CMK (cell line): Measurements from ENCODE around the gene CIRBP.
"Not testable (repeated sequence)": the region's sequence is repeated elsewhere in the genome, so short reads cannot be mapped to it uniquely, and the experiment has no call there.

ENCODE experiments used
- DNase-seq: peaks from one replicate; pipeline ENCODE4 v3.0.0-alpha.2; 2010; ENCODE audit warnings: low read depth

The CIRBP gene

GRCh38 chr19:1291761-1292418, 22.8 kb downstream of the CIRBP start:
- no peak for DNase-seq

- no peak for DNase-seq
Measured at GRCh38 chr19:1292419-1293151, 23.5 kb downstream of the CIRBP start.

- DNase-seq, result no peak
Measured at GRCh38 chr19:1293782-1294604, 24.9 kb downstream of the CIRBP start.

GRCh38 chr19:1294688-1295087, 25.6 kb downstream of the CIRBP start:
- DNase-seq, result no peak

GRCh38 chr19:1295169-1296012, 26.3 kb downstream of the CIRBP start:
- no peak for DNase-seq

GRCh38 chr19:1296078-1296477, 26.9 kb downstream of the CIRBP start:
- no peak for DNase-seq

GRCh38 chr19:1296575-1297271, 27.6 kb downstream of the CIRBP start:
- DNase-seq, result no peak

- DNase-seq, result no peak
Measured at GRCh38 chr19:1298235-1298634, 29.1 kb downstream of the CIRBP start.

- DNase-seq, result no peak
Measured at GRCh38 chr19:1299801-1300200, 30.7 kb downstream of the CIRBP start.

- DNase-seq, result no peak
Measured at GRCh38 chr19:1300744-1301490, 31.8 kb downstream of the CIRBP start.

GRCh38 chr19:1302533-1303239, 33.6 kb downstream of the CIRBP start:
- DNase-seq, result no peak

GRCh38 chr19:1304197-1304924, 35.2 kb downstream of the CIRBP start:
- DNase-seq, result no peak

GRCh38 chr19:1305354-1305753, 36.2 kb downstream of the CIRBP start:
- not testable (repeated sequence) for DNase-seq

GRCh38 chr19:1307320-1307719, 38.2 kb downstream of the CIRBP start:
- DNase-seq, result peak; percentile 91

GRCh38 chr19:1307755-1308303, 38.7 kb downstream of the CIRBP start:
- no peak for DNase-seq

- DNase-seq, result no peak
Measured at GRCh38 chr19:1308718-1309117, 39.6 kb downstream of the CIRBP start.

- no peak for DNase-seq
Measured at GRCh38 chr19:1309977-1310852, 41.1 kb downstream of the CIRBP start.

GRCh38 chr19:1310853-1311180, 41.7 kb downstream of the CIRBP start:
- no peak for DNase-seq
